Measurements from ENCODE around the gene GOLGA8J.
"Not testable (repeated sequence)": the region's sequence is repeated elsewhere in the genome, so short reads cannot be mapped to it uniquely, and the experiment has no call there.

The GOLGA8J gene

GRCh38 chr15:30062881-30063280 lies 19.9 kb upstream of the GOLGA8J start:
- TF ChIP-seq CTCF (conservative IDR thresholded peaks at IDR 0.05) (no peak), ZFX (IDR thresholded peaks at IDR 0.05) (no peak)

GRCh38 chr15:30063835-30064546 lies 18.8 kb upstream of the GOLGA8J start:
- H3K27ac ChIP-seq, result no peak overlapping the region

More at GRCh38 chr15:30062881-30063280, 19.9 kb upstream of the GOLGA8J start:
- H3K27ac ChIP-seq, result no peak overlapping the region

GRCh38 chr15:30065025-30065801 lies 17.5 kb upstream of the GOLGA8J start:
- TF ChIP-seq CTCF (conservative IDR thresholded peaks at IDR 0.05), result no peak
- TF ChIP-seq ZFX (IDR thresholded peaks at IDR 0.05), result no peak
- H3K27ac ChIP-seq, result no peak overlapping the region

More at GRCh38 chr15:30063835-30064546, 18.8 kb upstream of the GOLGA8J start:
- TF ChIP-seq ZFX (IDR thresholded peaks at IDR 0.05) (no peak), CTCF (conservative IDR thresholded peaks at IDR 0.05) (no peak)

- H3K27ac ChIP-seq, result no peak overlapping the region
- TF ChIP-seq ZFX (IDR thresholded peaks at IDR 0.05) (no peak), CTCF (conservative IDR thresholded peaks at IDR 0.05) (no peak)
Measured at GRCh38 chr15:30068326-30068725, 14.4 kb upstream of the GOLGA8J start.

GRCh38 chr15:30072630-30073029 lies 10.1 kb upstream of the GOLGA8J start:
- TF ChIP-seq ZFX (IDR thresholded peaks at IDR 0.05) (no peak), CTCF (conservative IDR thresholded peaks at IDR 0.05) (no peak)
- H3K27ac ChIP-seq, result no peak overlapping the region

- TF ChIP-seq ZFX (IDR thresholded peaks at IDR 0.05) (no peak), CTCF (conservative IDR thresholded peaks at IDR 0.05) (no peak)
- no peak overlapping the region for H3K27ac ChIP-seq
Measured at GRCh38 chr15:30073915-30074314, 8.8 kb upstream of the GOLGA8J start.

GRCh38 chr15:30080816-30081215 lies 1.9 kb upstream of the GOLGA8J start:
- H3K27ac ChIP-seq, result not testable (repeated sequence)

GRCh38 chr15:30097827-30098226 lies 15.1 kb downstream of the GOLGA8J start:
- not testable (repeated sequence) for H3K27ac ChIP-seq

- H3K27ac ChIP-seq, result not testable (repeated sequence)
Measured at GRCh38 chr15:30102890-30103289, 20.1 kb downstream of the GOLGA8J start.

GRCh38 chr15:30103941-30104507 lies 21.3 kb downstream of the GOLGA8J start:
- H3K27ac ChIP-seq, result not testable (repeated sequence)

- H3K27ac ChIP-seq, result not testable (repeated sequence)
Measured at GRCh38 chr15:30110591-30110990, 27.8 kb downstream of the GOLGA8J start.
